ENCODE measurements around the gene HDAC7. TPM values are rescaled to one million over a fixed set of nuclear protein-coding genes. Genes with fewer than 3 reads are reported as not detected.

The HDAC7 gene
- total RNA-seq, 1 donor: 47.9 TPM

DNA sequence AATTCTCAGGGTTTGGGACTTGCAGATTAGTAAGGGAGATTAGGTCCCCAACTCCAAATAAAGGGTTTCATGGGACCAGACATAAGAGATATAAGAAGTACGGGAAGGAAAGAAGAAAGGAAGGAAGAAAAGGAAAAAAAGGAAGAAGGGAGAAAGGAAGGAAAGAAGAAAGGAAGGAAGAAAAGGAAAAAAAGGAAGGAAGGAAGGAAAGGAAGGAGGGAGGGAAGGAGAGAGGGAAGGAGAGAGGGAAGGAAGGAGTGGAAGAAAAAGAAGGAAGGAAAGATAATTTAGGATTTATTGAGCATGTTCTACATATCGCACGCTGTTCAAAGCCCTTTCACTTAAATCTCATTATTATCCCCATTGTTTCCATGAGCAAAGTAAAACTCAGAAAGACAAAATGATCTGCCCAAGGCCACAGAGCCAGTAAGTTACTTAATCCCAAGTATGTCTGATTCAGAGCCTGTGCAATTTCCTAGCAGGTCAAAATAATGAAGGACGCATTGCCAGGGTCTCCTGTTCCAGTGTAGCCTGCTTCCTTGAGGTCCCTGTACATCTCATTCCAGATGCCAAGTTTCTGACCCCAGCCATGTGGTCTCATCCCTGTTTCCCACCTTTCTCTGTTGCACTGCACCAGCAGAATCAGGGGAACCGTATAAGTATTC is 3.9 kb upstream of the HDAC7 start:
- TF ChIP-seq, protein P1, sequence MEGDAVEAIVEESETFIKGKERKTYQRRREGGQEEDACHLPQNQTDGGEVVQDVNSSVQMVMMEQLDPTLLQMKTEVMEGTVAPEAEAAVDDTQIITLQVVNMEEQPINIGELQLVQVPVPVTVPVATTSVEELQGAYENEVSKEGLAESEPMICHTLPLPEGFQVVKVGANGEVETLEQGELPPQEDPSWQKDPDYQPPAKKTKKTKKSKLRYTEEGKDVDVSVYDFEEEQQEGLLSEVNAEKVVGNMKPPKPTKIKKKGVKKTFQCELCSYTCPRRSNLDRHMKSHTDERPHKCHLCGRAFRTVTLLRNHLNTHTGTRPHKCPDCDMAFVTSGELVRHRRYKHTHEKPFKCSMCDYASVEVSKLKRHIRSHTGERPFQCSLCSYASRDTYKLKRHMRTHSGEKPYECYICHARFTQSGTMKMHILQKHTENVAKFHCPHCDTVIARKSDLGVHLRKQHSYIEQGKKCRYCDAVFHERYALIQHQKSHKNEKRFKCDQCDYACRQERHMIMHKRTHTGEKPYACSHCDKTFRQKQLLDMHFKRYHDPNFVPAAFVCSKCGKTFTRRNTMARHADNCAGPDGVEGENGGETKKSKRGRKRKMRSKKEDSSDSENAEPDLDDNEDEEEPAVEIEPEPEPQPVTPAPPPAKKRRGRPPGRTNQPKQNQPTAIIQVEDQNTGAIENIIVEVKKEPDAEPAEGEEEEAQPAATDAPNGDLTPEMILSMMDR (IDR thresholded peaks at IDR 0.05; ENCODE audit: insufficient read depth, low read depth, low read length): no peak
- DNase-seq (ENCODE audit: low read depth): no peak
- no peak overlapping the region for H3K4me3 ChIP-seq (ENCODE audit: low read depth, low read length)

DNA sequence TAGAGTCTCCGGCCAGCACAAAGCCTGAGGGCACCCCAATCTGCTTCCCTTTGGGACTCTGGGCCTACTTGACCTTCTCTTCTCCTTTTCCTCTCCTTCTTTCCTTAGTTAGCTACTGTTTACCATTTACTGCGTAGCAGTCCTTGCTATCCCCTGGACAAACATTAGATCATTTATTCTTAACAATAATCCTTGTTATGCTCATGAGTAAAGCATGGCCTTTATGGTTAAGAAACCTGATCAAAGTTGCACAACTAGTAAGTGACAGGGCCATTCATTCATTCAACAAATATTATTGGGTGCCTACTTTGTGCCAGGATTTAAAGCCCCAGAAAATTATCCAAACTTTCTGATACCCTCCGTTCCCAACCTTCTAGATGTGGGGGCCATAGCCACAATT is 3.2 kb upstream of the HDAC7 start:
- TF ChIP-seq, protein P1 (IDR thresholded peaks at IDR 0.05; ENCODE audit: insufficient read depth, low read depth, low read length): no peak
- DNase-seq (ENCODE audit: low read depth): no peak
- H3K4me3 ChIP-seq (ENCODE audit: low read depth, low read length): no peak overlapping the region

DNA sequence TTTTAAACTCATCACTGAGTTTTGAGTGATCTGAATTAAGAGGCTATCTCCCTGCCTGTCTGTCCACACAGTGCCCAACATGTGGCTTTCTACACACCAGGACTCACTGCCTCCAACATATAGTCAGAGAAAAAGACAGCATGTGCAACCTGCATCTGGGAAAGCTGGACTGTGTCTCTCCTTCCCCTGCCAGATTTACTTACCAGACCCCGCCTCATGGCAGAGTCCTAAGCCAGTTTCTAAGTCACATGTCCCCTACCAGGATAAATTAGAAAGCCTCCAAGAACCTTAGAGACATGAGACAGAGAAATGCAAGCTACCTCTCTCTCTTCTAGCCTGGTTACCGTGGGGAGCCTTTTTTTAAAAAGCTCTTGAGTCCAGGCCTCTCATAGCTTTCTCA is 2.7 kb upstream of the HDAC7 start:
- DNase-seq (ENCODE audit: low read depth): no peak
- no peak overlapping the region for H3K4me3 ChIP-seq (ENCODE audit: low read depth, low read length)
- TF ChIP-seq, protein P1 (IDR thresholded peaks at IDR 0.05; ENCODE audit: insufficient read depth, low read depth, low read length): no peak

DNA sequence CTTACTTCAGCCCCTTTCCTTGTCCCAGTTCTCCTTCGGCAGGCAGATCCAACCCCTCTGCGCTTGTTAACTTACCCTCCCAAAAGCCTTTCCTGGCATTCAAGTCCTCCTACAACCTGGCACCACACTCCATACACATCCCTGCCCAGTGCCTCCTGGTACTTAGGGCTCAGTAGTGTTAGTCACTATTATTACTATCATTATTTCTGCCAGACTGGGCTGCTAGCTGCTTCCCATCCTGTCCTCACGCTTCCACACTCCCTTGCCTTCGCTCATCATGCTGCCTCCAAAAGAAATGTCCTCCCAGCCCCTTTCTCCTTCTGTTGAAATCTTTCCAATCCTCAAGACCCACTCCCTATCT is 1.6 kb upstream of the HDAC7 start:
- no peak overlapping the region for H3K4me3 ChIP-seq (ENCODE audit: low read depth, low read length)
- no peak for DNase-seq (ENCODE audit: low read depth)
- TF ChIP-seq, protein P1 (IDR thresholded peaks at IDR 0.05; ENCODE audit: insufficient read depth, low read depth, low read length): no peak

DNA sequence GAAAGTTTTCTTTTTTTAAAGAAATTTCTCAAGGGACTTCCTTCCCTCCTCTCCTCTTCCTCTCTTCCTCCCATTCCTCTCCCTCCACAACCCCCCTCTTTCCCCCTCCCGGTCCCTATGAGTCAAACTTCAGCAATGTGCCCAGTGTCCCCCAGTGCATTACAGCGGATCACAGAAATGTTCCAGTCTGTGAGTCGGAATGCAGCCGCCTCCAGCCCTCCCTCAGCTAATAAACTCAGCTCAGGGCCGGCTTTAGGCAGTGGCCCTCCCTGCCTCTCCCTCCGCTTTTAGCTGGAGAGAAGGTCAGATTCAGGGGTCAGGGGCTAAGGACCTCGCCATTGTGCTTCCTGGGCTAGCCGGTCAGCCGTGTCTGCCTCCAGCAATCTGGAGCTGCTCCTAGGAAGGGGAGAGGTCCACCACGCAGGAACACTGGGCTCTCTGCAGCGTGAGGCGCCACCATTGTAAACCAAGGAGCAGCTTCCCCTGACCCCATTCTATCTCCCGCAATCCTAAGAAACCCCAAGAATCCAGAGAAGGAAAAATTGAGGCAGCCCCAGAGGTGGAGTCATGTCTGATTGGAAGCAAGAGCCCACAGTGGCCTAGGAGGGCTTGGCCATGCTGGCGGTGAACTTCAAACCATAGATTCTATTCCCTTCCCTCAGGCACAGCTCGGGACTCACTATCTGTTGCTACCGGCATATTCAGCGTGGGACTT is 1.1 kb upstream of the HDAC7 start:
- peak overlapping the region; percentile 58 for H3K4me3 ChIP-seq (ENCODE audit: low read depth, low read length)
- DNase-seq (ENCODE audit: low read depth): peak; percentile 96
- TF ChIP-seq, protein P1 (IDR thresholded peaks at IDR 0.05; ENCODE audit: insufficient read depth, low read depth, low read length): no peak

DNA sequence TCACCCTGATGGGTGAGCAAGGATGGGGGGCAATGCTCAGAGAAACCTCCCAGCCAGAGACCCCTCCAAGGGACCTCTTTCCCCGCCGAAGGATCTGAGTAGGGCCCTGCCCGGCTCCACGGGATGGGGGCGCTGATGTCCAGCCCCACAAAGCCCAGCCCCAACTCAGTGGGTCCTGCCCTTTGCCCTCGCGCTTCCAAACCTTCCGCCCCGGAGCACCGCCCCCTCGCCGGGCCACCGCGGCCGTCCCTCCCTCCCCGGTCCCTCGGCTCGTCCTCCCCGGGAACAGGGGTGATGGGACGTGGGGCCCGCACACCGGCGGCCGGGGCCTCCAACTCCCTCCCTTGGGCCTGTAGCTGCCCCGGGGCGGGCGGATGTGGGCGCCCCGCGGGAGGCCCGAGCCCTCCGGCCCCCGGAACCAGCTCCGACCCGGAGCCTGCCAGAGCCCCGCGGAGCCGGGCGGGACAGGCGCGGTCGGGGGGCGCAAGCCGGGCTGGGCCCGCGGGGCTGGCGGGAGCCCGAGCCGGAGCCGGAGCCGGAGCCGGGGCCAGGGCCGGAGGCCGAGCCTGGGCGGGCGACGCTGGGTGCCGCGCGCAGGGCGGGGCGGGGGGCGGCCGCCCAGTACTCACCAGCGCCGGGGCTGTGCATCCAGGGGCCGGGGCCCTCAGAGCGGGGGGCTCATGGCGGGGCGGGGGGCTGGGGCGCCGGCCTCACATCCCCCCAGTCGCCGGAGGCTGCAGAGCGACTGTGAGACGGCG is 386 bp downstream of the HDAC7 start:
- no peak for DNase-seq (ENCODE audit: low read depth)
- TF ChIP-seq, protein P1 (IDR thresholded peaks at IDR 0.05; ENCODE audit: insufficient read depth, low read depth, low read length): peak; percentile 40
- peak overlapping the region; percentile 58 for H3K4me3 ChIP-seq (ENCODE audit: low read depth, low read length)

Measured in fibroblast of villous mesenchyme (primary cell).